Measurements from ENCODE around the gene MEFV. TPM values are rescaled to one million over a fixed set of nuclear protein-coding genes. Genes with fewer than 3 reads are reported as not detected.

The MEFV gene
- total RNA-seq, 6 experiments from 2014 or later: 0.66 to 1.7 (median 1.0) TPM

- peak in 1 of 4 donors; percentile 35 for ATAC-seq
These were observed 13.7 kb downstream of the MEFV start for GRCh38 chr16:3242709-3243108.

GRCh38 chr16:3241761-3242160 lies 14.7 kb downstream of the MEFV start:
- intact Hi-C loops (cut with DNase I): no loop called here
- WGBS (ENCODE audit: insufficient coverage, low coverage, low lambda C conversion rate, missing lambda C conversion rate): 32% methylated on average over 3 of the region's 5 CpGs
- H3K4me3 ChIP-seq: no peak overlapping the region

More at GRCh38 chr16:3242709-3243108, 13.7 kb downstream of the MEFV start:
- no peak for TF ChIP-seq POLR2A (IDR thresholded peaks at IDR 0.05)
- TF ChIP-seq, protein P1, sequence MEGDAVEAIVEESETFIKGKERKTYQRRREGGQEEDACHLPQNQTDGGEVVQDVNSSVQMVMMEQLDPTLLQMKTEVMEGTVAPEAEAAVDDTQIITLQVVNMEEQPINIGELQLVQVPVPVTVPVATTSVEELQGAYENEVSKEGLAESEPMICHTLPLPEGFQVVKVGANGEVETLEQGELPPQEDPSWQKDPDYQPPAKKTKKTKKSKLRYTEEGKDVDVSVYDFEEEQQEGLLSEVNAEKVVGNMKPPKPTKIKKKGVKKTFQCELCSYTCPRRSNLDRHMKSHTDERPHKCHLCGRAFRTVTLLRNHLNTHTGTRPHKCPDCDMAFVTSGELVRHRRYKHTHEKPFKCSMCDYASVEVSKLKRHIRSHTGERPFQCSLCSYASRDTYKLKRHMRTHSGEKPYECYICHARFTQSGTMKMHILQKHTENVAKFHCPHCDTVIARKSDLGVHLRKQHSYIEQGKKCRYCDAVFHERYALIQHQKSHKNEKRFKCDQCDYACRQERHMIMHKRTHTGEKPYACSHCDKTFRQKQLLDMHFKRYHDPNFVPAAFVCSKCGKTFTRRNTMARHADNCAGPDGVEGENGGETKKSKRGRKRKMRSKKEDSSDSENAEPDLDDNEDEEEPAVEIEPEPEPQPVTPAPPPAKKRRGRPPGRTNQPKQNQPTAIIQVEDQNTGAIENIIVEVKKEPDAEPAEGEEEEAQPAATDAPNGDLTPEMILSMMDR (IDR thresholded peaks at IDR 0.05): no peak
- no peak for DNase-seq
- no peaks in the 10 kb centered on the region for H3K27me3 ChIP-seq
- H3K27ac ChIP-seq: no peak overlapping the region
- no peaks in the 10 kb centered on the region for H3K9me3 ChIP-seq
- no peak overlapping the region for H3K4me3 ChIP-seq
- intact Hi-C loops (cut with DNase I): no loop called here
- no peaks in the 10 kb centered on the region for H3K36me3 ChIP-seq
- no peaks in the 10 kb centered on the region for H3K4me1 ChIP-seq
- 48% methylated on average over 7 of the region's 11 CpGs for WGBS (ENCODE audit: insufficient coverage, low coverage, low lambda C conversion rate, missing lambda C conversion rate)

DNA sequence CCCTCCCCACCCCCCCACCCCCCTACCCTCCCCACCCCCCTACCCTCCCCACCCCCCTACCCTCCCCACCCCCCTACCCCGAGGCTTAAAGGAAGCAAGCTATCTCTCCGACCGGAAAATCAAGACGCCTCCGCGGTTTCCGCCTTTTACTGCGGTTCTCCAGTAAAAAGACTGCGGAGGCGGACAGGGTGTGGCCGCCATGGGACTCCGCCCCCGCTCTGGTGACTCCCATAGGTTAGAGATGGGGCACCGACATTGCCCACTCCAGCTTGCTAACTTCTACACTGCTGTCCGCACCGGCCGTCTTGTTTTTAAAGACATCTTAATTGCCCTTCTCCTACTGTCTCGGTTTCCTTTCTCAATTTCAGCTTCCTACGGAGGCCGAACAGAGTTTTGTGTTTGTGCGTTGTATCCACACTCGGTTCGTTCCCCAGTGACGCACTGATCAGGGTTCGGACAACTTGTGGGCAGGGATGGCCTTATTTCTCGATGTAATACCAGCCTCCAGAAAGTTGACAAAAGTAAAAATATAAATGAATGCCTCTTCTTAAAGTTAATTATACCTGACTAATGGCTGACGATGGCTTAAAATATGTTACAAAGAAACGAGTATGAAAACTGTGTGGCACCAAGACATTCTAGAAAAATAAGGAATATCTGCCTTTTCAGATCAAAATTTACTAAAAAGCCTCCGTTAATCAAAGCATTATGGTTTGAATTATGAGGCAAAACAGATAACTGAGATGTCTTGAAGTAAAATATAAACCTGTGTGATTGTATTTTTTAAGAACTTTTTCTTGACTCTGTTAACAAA lies 20.4 kb downstream of the MEFV start:
- H3K36me3 ChIP-seq: peaks cover 0 to 18% (median 5%) of the 10 kb centered on the region in 4 donors
- WGBS (ENCODE audit: insufficient coverage, low coverage, low lambda C conversion rate, missing lambda C conversion rate): 79% methylated on average over 29 of the region's 29 CpGs
- H3K4me3 ChIP-seq: no peak overlapping the region
- peaks cover 0 to 7% (median 2%) of the 10 kb centered on the region in 4 donors for H3K4me1 ChIP-seq
- peak in 2 of 3 donors; percentile 59 to 68 for DNase-seq
- TF ChIP-seq, protein P1 (IDR thresholded peaks at IDR 0.05): no peak
- no peaks in the 10 kb centered on the region for H3K9me3 ChIP-seq
- H3K27me3 ChIP-seq: no peaks in the 10 kb centered on the region
- ATAC-seq: peak in 1 of 4 donors; percentile 11
- no peak overlapping the region for H3K27ac ChIP-seq
- intact Hi-C loops (cut with DNase I): no loop called here

More at GRCh38 chr16:3241761-3242160, 14.7 kb downstream of the MEFV start:
- Histone ChIP-seq H3K9me3 (no peaks in the 10 kb centered on the region), H3K36me3 (no peaks in the 10 kb centered on the region), H3K4me1 (no peaks in the 10 kb centered on the region), H3K27me3 (no peaks in the 10 kb centered on the region), H3K27ac (no peak overlapping the region)
- TF ChIP-seq, protein P1 (IDR thresholded peaks at IDR 0.05): no peak
- TF ChIP-seq POLR2A (IDR thresholded peaks at IDR 0.05): no peak
- no peak for DNase-seq
- no peak for ATAC-seq

- Histone ChIP-seq H3K27ac (peak within 1 kb of the TSS; percentile 81 to 96 (median 94)), H3K4me3 (peak within 1 kb of the TSS; percentile 90 to 96 (median 95)), H3K27me3 (no peaks in the 10 kb centered on the region), H3K36me3 (peaks cover 0 to 27% (median 9%) of the 10 kb centered on the region in 4 donors), H3K4me1 (peaks cover 0 to 7% (median 2%) of the 10 kb centered on the region in 4 donors), H3K9me3 (no peaks in the 10 kb centered on the region)
- 2% methylated on average over 19 of the region's 59 CpGs for WGBS (ENCODE audit: insufficient coverage, low coverage, low lambda C conversion rate, missing lambda C conversion rate)
- intact Hi-C loops (cut with DNase I): no loop called here
- peak; percentile 96 to 98 (median 97) for DNase-seq
- peak; percentile 70 for TF ChIP-seq POLR2A (IDR thresholded peaks at IDR 0.05)
- TF ChIP-seq, protein P1 (IDR thresholded peaks at IDR 0.05): no peak
- ATAC-seq: peak; percentile 98 to 99 (median 98)
These were observed 21.4 kb downstream of the MEFV start, which contains the start of gene ZNF200 for GRCh38 chr16:3234857-3235561. Gene ZNF200 (minus strand): TSS chr16:3235158. CDS start chr16:3233755, 1,403 bp downstream.
